NB4 (cell line): ENCODE measurements around the gene LY86.

Experiments
- DNase-seq: peaks from one replicate; pipeline ENCODE4 v3.0.0; 2010; ENCODE audit warnings: low read depth
- H3K4me3 ChIP-seq: one replicate; pipeline ENCODE4 v1.5.1; 2011; ENCODE audit warnings: mild to moderate bottlenecking, low read depth, low read length, moderate library complexity
- MYC ChIP-seq: IDR thresholded peaks from 2 replicates; pipeline ENCODE4 v1.6.1; 2011; ENCODE audit warnings: low read depth, low read length
- POLR2A ChIP-seq: IDR thresholded peaks from 2 replicates; pipeline ENCODE4 v1.6.1; 2011; ENCODE audit warnings: mild to moderate bottlenecking; ENCODE audit not compliant: insufficient read length; ENCODE audit errors: extremely low read depth
- TF ChIP-seq, protein P1 (sequence below): IDR thresholded peaks from 2 replicates; pipeline ENCODE4 v1.6.1; 2011; ENCODE audit warnings: low read depth, low read length
- TF ChIP-seq, protein P2 (sequence below): IDR thresholded peaks from one replicate; pipeline ENCODE4 v1.5.1; 2012; ENCODE audit warnings: low read depth, low read length

Gene LY86

DNA sequence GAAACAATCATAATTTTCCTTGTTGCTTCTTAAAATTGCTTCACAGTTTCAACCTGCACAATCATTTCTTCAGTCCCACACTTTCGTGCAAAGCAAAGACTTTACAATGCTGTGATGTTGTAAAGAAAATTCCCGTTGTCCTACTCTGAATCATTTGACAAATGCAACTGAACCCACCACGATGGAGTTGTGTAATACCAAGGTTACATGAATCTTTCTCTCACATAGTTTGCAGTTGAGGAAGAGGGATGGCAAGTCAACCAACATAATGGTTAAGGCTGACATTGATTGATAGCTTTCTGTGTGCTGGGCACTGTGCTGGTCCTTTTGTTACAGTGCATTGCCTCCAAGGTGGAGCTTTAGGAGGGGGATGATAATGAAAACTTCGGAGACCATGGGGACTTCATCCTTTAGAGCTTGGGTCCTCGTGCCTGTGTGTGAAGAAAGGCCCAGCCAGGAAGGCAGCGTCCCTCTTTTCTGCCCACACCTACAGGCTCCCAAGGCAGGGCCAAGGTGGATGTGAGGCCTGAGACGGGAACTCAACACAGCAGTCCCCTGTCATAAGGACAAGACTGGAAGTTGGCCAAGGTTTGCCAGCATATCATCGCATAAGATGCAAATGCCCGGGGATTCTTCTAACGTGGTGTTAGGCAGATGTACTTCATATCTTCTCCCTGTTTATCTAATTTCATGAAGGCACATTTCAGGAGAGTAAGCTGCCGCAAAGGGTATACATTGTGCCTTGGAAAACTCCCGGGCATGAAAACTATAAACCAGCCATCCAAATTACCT is 96.9 kb downstream of the LY86 start:
- H3K4me3 ChIP-seq: no peak overlapping the region
- DNase-seq: peak; percentile 89
- TF ChIP-seq, protein P1, sequence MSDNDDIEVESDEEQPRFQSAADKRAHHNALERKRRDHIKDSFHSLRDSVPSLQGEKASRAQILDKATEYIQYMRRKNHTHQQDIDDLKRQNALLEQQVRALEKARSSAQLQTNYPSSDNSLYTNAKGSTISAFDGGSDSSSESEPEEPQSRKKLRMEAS: peak; percentile 54
- TF ChIP-seq MYC: peak; percentile 25; the same call in 1 of the 2 replicates
- TF ChIP-seq, protein P2, sequence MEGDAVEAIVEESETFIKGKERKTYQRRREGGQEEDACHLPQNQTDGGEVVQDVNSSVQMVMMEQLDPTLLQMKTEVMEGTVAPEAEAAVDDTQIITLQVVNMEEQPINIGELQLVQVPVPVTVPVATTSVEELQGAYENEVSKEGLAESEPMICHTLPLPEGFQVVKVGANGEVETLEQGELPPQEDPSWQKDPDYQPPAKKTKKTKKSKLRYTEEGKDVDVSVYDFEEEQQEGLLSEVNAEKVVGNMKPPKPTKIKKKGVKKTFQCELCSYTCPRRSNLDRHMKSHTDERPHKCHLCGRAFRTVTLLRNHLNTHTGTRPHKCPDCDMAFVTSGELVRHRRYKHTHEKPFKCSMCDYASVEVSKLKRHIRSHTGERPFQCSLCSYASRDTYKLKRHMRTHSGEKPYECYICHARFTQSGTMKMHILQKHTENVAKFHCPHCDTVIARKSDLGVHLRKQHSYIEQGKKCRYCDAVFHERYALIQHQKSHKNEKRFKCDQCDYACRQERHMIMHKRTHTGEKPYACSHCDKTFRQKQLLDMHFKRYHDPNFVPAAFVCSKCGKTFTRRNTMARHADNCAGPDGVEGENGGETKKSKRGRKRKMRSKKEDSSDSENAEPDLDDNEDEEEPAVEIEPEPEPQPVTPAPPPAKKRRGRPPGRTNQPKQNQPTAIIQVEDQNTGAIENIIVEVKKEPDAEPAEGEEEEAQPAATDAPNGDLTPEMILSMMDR: no peak

DNA sequence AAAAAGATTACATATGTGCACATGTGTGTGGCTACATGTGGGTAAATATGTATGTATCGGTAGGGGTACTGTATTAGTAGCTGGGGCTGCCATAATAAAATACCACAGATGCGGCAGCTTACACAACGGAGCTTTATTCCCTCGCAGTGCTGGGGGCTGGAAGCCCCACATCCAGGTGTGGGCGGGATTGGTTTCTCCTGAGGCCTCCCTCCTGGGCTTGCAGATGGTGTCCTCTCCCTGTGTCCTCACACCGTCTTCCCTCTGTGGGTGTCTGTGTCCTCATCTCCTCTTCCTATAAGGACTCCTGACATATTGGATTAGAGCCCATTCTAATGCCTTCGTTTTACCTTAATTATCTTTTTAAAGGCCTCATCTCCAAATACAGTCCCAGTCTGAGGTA is 97.7 kb downstream of the LY86 start:
- TF ChIP-seq, protein P1: no peak
- no peak for TF ChIP-seq POLR2A
- TF ChIP-seq MYC: no peak
- TF ChIP-seq, protein P2: no peak
- no peak for DNase-seq
- peak overlapping the region; percentile 79 for H3K4me3 ChIP-seq

- TF ChIP-seq MYC (no peak), POLR2A (peak; percentile 53)
- TF ChIP-seq, protein P2: no peak
- TF ChIP-seq, protein P1: peak; percentile 22; the same call in 1 of the 2 replicates
- peak; percentile 98 for DNase-seq
- H3K4me3 ChIP-seq: peak overlapping the region; percentile 79
These were observed 98.5 kb downstream of the LY86 start for GRCh38 chr6:6686748-6687601.

DNA sequence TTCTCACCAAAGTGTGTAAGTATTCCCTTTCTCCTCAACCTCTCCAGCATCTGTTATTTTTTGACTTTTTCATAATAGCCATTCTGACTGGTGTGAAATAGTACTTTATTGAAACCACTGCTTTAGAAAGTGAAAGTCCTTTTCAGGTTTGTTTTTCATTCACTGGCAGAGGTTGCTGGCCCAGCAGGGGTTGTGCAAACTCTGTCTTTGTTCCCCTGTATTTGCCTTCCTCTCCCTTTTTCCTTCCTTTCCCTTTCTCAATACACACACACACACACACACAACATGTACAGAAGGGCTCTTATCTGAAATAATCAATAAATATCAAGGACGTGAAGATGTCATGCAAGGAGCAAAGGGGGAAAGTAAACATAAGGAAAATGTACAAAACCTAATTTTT is 99.8 kb downstream of the LY86 start:
- TF ChIP-seq MYC: no peak
- TF ChIP-seq, protein P1: no peak
- TF ChIP-seq, protein P2: no peak
- TF ChIP-seq POLR2A: no peak

DNA sequence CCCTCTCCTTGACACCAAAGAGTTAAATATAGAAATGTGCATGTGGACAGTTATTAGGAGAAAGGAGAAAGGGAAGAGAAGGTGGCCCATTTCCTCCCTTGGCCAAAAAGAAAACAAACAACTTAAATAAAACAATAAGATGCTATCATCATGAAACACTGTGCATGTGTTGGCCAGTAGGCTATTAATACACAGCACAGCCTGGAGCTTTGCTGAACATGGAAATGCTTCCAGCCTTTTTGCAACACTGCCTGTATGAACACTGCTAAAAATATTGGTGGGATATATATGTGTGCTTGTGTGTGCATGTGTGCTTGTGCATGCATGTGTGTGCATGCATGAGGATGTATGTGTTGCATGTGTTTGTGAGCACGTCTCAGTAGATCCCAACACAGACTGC is 100.4 kb downstream of the LY86 start:
- DNase-seq: no peak
- TF ChIP-seq, protein P2: no peak
- H3K4me3 ChIP-seq: no peak overlapping the region

More for the DNA sequence above, 99.8 kb downstream of the LY86 start:
- peak; percentile 69 for DNase-seq
- H3K4me3 ChIP-seq: peak overlapping the region; percentile 4
